Measurements from ENCODE around the gene AFAP1L1. TPM values are rescaled to one million over a fixed set of nuclear protein-coding genes. Genes with fewer than 3 reads are reported as not detected.

Gene AFAP1L1
- total and polyA plus RNA-seq, 2 donors (not counting 3 experiments of a cell fraction or from before 2014, with no cell fraction given) = 7.9 to 73.2 TPM

DNA sequence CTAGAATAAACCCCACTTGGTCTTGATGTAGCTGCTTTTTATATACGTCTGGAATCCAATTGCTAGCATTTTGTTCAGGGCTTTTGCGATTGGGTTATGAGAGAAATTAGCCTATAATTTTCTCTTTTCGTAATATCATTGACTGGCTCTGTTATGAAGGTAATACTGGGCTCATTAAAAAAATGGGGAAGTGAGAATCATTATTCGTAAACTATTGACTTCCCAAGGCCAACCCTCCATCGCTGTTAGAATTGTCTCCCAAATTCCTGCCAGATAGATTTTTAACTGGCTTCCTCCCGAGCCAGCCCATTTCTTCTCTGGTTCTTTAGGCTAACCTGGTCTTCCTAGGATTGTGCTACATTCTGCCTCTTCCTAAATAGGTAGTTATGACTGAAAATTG, 37.7 kb downstream of the AFAP1L1 start:
- no peak for TF ChIP-seq MYC (IDR thresholded peaks at IDR 0.05; ENCODE audit: low read depth, low read length)
- no peak for TF ChIP-seq FOS (IDR thresholded peaks at IDR 0.05; ENCODE audit: borderline replicate concordance, insufficient read depth, low read length)
- TF ChIP-seq GATA2 (IDR thresholded peaks at IDR 0.05; ENCODE audit: insufficient read depth, insufficient read length, low read depth, low read length) = no peak
- TF ChIP-seq, protein P1, sequence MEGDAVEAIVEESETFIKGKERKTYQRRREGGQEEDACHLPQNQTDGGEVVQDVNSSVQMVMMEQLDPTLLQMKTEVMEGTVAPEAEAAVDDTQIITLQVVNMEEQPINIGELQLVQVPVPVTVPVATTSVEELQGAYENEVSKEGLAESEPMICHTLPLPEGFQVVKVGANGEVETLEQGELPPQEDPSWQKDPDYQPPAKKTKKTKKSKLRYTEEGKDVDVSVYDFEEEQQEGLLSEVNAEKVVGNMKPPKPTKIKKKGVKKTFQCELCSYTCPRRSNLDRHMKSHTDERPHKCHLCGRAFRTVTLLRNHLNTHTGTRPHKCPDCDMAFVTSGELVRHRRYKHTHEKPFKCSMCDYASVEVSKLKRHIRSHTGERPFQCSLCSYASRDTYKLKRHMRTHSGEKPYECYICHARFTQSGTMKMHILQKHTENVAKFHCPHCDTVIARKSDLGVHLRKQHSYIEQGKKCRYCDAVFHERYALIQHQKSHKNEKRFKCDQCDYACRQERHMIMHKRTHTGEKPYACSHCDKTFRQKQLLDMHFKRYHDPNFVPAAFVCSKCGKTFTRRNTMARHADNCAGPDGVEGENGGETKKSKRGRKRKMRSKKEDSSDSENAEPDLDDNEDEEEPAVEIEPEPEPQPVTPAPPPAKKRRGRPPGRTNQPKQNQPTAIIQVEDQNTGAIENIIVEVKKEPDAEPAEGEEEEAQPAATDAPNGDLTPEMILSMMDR (IDR thresholded peaks at IDR 0.05; ENCODE audit: extremely low read depth in 1 of 2, insufficient read depth in 1 of 2, low read depth in 1 of 2, low read length in 2 of 2) = no peak
- TF ChIP-seq POLR2AphosphoS5 (IDR thresholded peaks at IDR 0.05; ENCODE audit: insufficient read depth, low read depth, low read length) = no peak
- TF ChIP-seq JUN (IDR thresholded peaks at IDR 0.05; ENCODE audit: borderline replicate concordance, insufficient read depth, insufficient read length, low read depth) = no peak
- no peak overlapping the region for H3K4me3 ChIP-seq (replicated peaks in 1 of 3; ENCODE audit: insufficient read depth in 1 of 3, low read depth in 1 of 3, low read length in 3 of 3)
- DNase-seq (ENCODE audit: low read depth, low spot score) (no peak), FAIRE-seq (no peak)
- no peaks in the 10 kb centered on the region for H3K9me3 ChIP-seq (replicated peaks; ENCODE audit: control insufficient read depth, insufficient read depth, low read length)
- dilution Hi-C loops (cut with MboI; ENCODE audit: extremely low pct_ligation_motif_present, low sequenced_read_pairs) = no loop called here
- peaks cover 23% of the 10 kb centered on the region for H3K4me1 ChIP-seq (ENCODE audit: control insufficient read depth, extremely low read depth, insufficient read depth, low read length)
- H2AFZ ChIP-seq (ENCODE audit: low read depth, low read length) = no peak overlapping the region
- no peak overlapping the region for H3K9ac ChIP-seq (replicated peaks; ENCODE audit: extremely low read depth, insufficient read depth, low read length)
- no peak overlapping the region for H3K4me2 ChIP-seq (ENCODE audit: insufficient read depth, low read length)
- H3K27me3 ChIP-seq (ENCODE audit: control insufficient read depth in 2 of 2, insufficient read depth in 2 of 2, low read length in 2 of 2) = no peaks in the 10 kb centered on the region
- intact Hi-C loops (cut with micrococcal nuclease) = no loop called here
- H3K36me3 ChIP-seq (ENCODE audit: control insufficient read depth in 2 of 2, extremely low read depth in 1 of 2, insufficient read depth in 2 of 2, low read length in 2 of 2) = peaks cover 0 to 3% of the 10 kb centered on the region in 2 experiments
- CTCF ChIA-PET = interaction anchor here (1.2 to 4.4 kb wide), 6 partner anchors 10 to 62 kb away, joined by 3 to 26 read pairs (median 7); no protein-coding TSS in a partner anchor
- no peaks in the 10 kb centered on the region for H3K79me2 ChIP-seq (ENCODE audit: control insufficient read depth, insufficient read depth, low read length)
- H3K27ac ChIP-seq (ENCODE audit: insufficient read depth, low read depth, low read length) = no peak overlapping the region
- POLR2A ChIA-PET = no interaction called here
- no TSS peak for BruUV-seq (replicated peaks)
- H4K20me1 ChIP-seq (replicated peaks; ENCODE audit: control insufficient read depth, extremely low read depth, insufficient read depth, low read length) = no peaks in the 10 kb centered on the region
- H3K9me1 ChIP-seq (replicated peaks; ENCODE audit: control insufficient read depth, extremely low read depth, insufficient read depth, low read length) = no peaks in the 10 kb centered on the region
